Spleen (tissue), 11 donors: ENCODE data around the gene TMOD2. TPM values are rescaled to one million over a fixed set of nuclear protein-coding genes. Genes with fewer than 3 reads are reported as not detected.

Source experiments
- DNase-seq: peaks from one replicate; pipeline ENCODE4 v3.0.0-alpha.2; 2020
- H3K27ac ChIP-seq, 8 donors: fragments of 200-600 bp; sonication (generic) in 7 of 8; 1 replicate in 4 of 8; 2 replicates in 4 of 8; pipeline versions ENCODE4 v1.5.0 to v1.8.0; 2016 to 2021; ENCODE audit warnings: inconsistent platforms in 4 of 8, mild to moderate bottlenecking in 4 of 8, moderate library complexity in 1 of 8
- H3K27me3 ChIP-seq, 7 donors: fragments of 200-600 bp; sonication (generic) in 6 of 7; replicated peaks in 1 of 7; 1 replicate in 4 of 7; 2 replicates in 3 of 7; pipeline versions ENCODE4 v1.5.0 to v1.8.0; 2016 to 2021; ENCODE audit warnings: inconsistent platforms in 3 of 7, mild to moderate bottlenecking in 1 of 7
- H3K36me3 ChIP-seq, 6 donors: fragments of 200-600 bp; sonication (generic) in 5 of 6; 1 replicate in 4 of 6; 2 replicates in 2 of 6; pipeline versions ENCODE4 v1.5.0 to v1.8.0; 2016 to 2021; ENCODE audit warnings: inconsistent platforms in 2 of 6
- H3K4me1 ChIP-seq, 6 donors: fragments of 200-600 bp; sonication (generic) in 5 of 6; 1 replicate in 3 of 6; 2 replicates in 3 of 6; pipeline versions ENCODE4 v1.5.0 to v1.8.0; 2016 to 2021; ENCODE audit warnings: inconsistent platforms in 3 of 6
- H3K4me3 ChIP-seq, 8 donors: fragments of 200-600 bp; sonication (generic) in 7 of 8; 1 replicate in 4 of 8; 2 replicates in 4 of 8; pipeline versions ENCODE4 v1.5.0 to v1.8.0; 2016 to 2021; ENCODE audit warnings: inconsistent platforms in 4 of 8, mild to moderate bottlenecking in 4 of 8, moderate library complexity in 2 of 8
- H3K9me3 ChIP-seq, 8 donors: fragments of 200-600 bp; sonication (generic) in 7 of 8; 1 replicate in 4 of 8; 2 replicates in 4 of 8; pipeline versions ENCODE4 v1.5.0 to v1.8.0; 2016 to 2021; ENCODE audit warnings: inconsistent platforms in 4 of 8
- POLR2A ChIP-seq, 3 donors: fragments of 450-650 bp; IDR thresholded peaks; one replicate each; pipeline ENCODE4 v1.5.1; 2017; ENCODE audit warnings: antibody characterized with exemption in 3 of 3, mild to moderate bottlenecking in 1 of 3
- POLR2AphosphoS5 ChIP-seq, 3 donors: sonication (generic); formaldehyde crosslinking; IDR thresholded peaks; one replicate each; pipeline ENCODE4 v1.5.1; 2017; ENCODE audit warnings: antibody characterized with exemption in 3 of 3
- WGBS, 5 donors: extraction: QIAGEN DNeasy Blood & Tissue Kit in 3 of 5; methylation state at CpG; one replicate each; pipeline versions ENCODE4 v1.1.5 to v1.1.7; 2013 to 2018; 5-methylcytosine and 5-hydroxymethylcytosine counted together
- intact Hi-C: fragments of 100-400 bp; cut with DNase I; formaldehyde crosslinking; loops from one replicate; pipeline ENCODE4 v1.15.0; 2023; ENCODE audit warnings: low total_unique reads
- polyA plus RNA-seq, 3 donors: library from polyadenylated mRNA; stranded (reverse); fragments of 200-250 nt; gene quantifications; one replicate each; pipeline ENCODE4 v1.2.1, GENCODE V29; 2013
- total RNA-seq, 7 donors: library from RNA; depleted of rRNA in 3 of 7; stranded (reverse); fragments of >200 nt in 3 of 7; fragmentation: NEBNext Ultra II Directional in 4 of 7; extraction: Animal tissue kit (Norgen Biotek cat#: 25700) in 4 of 7; gene quantifications; one replicate each; pipeline versions ENCODE4 v1.1.0 to v1.2.1, GENCODE V29; 2016 to 2021
- TF ChIP-seq, protein P1 (sequence below), 11 experiments: fragments of 200-600 bp in 7 of 11; fragments of 450-650 bp in 4 of 11; sonication (generic) in 4 of 11; IDR thresholded peaks in 8 of 11; conservative IDR thresholded peaks in 3 of 11; 1 replicate in 7 of 11; 2 replicates in 4 of 11; pipeline versions ENCODE4 v1.4.0 to v1.8.0; 2016 to 2021; ENCODE audit warnings: antibody characterized with exemption in 11 of 11, inconsistent platforms in 4 of 11, mild to moderate bottlenecking in 1 of 11
- donor health status: healthy with polysubstance abuse.
- donor health status: DM: no; HTN: no; CAD: no; lungs with moderate emphysema.
- donor health status: DM: no; HTN: no; CAD: no.
- donor health status: Bipolar disorder and iron deficiency.
- donor health status: healthy.
- donor health status: DM: no; HTN: no; CAD: no.
- donor health status: DM: yes; HTN: yes; CAD: no.

Gene TMOD2
- total and polyA plus RNA-seq, 10 donors = 1.3 to 21.1 (median 14.2) TPM

DNA sequence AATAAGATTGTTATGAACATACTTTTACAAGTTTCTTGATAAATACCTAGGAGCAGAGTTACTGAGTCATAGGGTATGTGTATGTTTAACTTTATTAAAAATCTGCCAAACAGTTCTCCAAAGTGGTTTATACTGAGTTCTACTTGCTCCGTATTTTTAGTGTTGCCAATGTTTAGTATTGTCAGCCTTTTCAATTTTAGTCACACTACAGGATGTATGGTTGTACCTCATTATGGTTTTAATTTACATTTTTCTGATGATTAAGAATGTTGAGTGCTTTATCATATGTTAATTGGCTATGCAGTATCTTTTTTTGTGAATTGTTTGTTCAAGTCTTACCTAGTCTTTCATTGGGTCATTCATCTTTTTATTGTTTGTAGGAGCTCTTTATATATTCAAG, 82.4 kb downstream of the TMOD2 start:
- H3K4me1 ChIP-seq = peaks cover 46 to 92% (median 70%) of the 10 kb centered on the region in 6 donors
- no peak overlapping the region for H3K4me3 ChIP-seq
- DNase-seq = no peak
- intact Hi-C loops = no loop called here
- no peak overlapping the region for H3K27ac ChIP-seq
- TF ChIP-seq POLR2AphosphoS5 (IDR thresholded peaks at IDR 0.05) (no peak), POLR2A (IDR thresholded peaks at IDR 0.05) (no peak)
- TF ChIP-seq, protein P1, sequence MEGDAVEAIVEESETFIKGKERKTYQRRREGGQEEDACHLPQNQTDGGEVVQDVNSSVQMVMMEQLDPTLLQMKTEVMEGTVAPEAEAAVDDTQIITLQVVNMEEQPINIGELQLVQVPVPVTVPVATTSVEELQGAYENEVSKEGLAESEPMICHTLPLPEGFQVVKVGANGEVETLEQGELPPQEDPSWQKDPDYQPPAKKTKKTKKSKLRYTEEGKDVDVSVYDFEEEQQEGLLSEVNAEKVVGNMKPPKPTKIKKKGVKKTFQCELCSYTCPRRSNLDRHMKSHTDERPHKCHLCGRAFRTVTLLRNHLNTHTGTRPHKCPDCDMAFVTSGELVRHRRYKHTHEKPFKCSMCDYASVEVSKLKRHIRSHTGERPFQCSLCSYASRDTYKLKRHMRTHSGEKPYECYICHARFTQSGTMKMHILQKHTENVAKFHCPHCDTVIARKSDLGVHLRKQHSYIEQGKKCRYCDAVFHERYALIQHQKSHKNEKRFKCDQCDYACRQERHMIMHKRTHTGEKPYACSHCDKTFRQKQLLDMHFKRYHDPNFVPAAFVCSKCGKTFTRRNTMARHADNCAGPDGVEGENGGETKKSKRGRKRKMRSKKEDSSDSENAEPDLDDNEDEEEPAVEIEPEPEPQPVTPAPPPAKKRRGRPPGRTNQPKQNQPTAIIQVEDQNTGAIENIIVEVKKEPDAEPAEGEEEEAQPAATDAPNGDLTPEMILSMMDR (IDR thresholded peaks at IDR 0.05 in 8 of 11, conservative IDR thresholded peaks at IDR 0.05 in 3 of 11) = no peak
- no peaks in the 10 kb centered on the region for H3K9me3 ChIP-seq
- H3K27me3 ChIP-seq = no peaks in the 10 kb centered on the region
- WGBS, 5 donors = 68 to 81% (median 74%) methylated on average over 1 of the region's 1 CpG
- H3K36me3 ChIP-seq = no peaks in the 10 kb centered on the region

GRCh38 chr15:51837792-51838251, 86.4 kb downstream of the TMOD2 start:
- Histone ChIP-seq H3K27me3 (no peaks in the 10 kb centered on the region), H3K4me3 (no peak overlapping the region), H3K9me3 (no peaks in the 10 kb centered on the region), H3K27ac (peak overlapping the region in 7 of 8 donors; percentile 27 to 67 (median 47)), H3K4me1 (peaks cover 36 to 100% (median 79%) of the 10 kb centered on the region in 6 donors), H3K36me3 (no peaks in the 10 kb centered on the region)
- intact Hi-C loops = no loop called here
- 14 to 30% (median 20%) methylated on average over 4 of the region's 4 CpGs for WGBS, 5 donors
- DNase-seq = no peak
- TF ChIP-seq, protein P1 (IDR thresholded peaks at IDR 0.05 in 8 of 11, conservative IDR thresholded peaks at IDR 0.05 in 3 of 11) = no peak
- TF ChIP-seq POLR2AphosphoS5 (IDR thresholded peaks at IDR 0.05) = peak in 1 of 3 donors; percentile 39

DNA sequence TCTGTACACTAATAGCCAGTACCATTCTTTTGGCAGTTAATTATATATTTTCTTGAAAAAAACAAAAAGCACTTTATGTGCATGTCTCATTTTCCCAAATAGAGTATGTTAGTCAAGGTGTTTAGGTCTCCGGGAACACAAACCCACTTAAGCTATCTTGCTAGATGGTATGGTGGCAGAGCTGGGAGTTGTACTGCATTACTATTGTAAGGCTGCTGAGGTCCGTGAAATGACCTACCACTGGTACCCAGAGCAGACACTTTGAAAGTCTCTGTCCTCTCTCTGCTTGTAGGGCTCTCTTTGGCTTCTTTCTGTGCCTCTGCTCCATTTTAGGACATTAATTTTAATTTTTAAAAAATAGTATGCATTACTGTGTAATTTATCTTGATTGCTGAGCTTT, 86.9 kb downstream of the TMOD2 start:
- Histone ChIP-seq H3K27ac (peak overlapping the region in 7 of 8 donors; percentile 27 to 67 (median 39)), H3K4me1 (peaks cover 39 to 100% (median 79%) of the 10 kb centered on the region in 6 donors), H3K9me3 (no peaks in the 10 kb centered on the region), H3K27me3 (no peaks in the 10 kb centered on the region), H3K4me3 (no peak overlapping the region), H3K36me3 (no peaks in the 10 kb centered on the region)
- intact Hi-C loops = no loop called here
- no peak for DNase-seq
- TF ChIP-seq POLR2AphosphoS5 (IDR thresholded peaks at IDR 0.05) = no peak
- TF ChIP-seq, protein P1 (IDR thresholded peaks at IDR 0.05 in 8 of 11, conservative IDR thresholded peaks at IDR 0.05 in 3 of 11) = no peak
- TF ChIP-seq POLR2A (IDR thresholded peaks at IDR 0.05) = no peak
- WGBS, 5 donors = 85 to 96% (median 90%) methylated on average over 2 of the region's 2 CpGs

- TF ChIP-seq POLR2AphosphoS5 (IDR thresholded peaks at IDR 0.05) (no peak), POLR2A (IDR thresholded peaks at IDR 0.05) (no peak)
- TF ChIP-seq, protein P1 (IDR thresholded peaks at IDR 0.05 in 8 of 11, conservative IDR thresholded peaks at IDR 0.05 in 3 of 11) = no peak
- H3K4me1 ChIP-seq = peaks cover 42 to 100% (median 88%) of the 10 kb centered on the region in 6 donors
- 65 to 76% (median 68%) methylated on average over 4 of the region's 4 CpGs for WGBS, 5 donors
- no peaks in the 10 kb centered on the region for H3K36me3 ChIP-seq
- H3K27ac ChIP-seq = peak overlapping the region in 4 of 8 donors; percentile 47 to 81 (median 72)
- H3K27me3 ChIP-seq = no peaks in the 10 kb centered on the region
- no peaks in the 10 kb centered on the region for H3K9me3 ChIP-seq
- intact Hi-C loops = no loop called here
- DNase-seq = no peak
- no peak overlapping the region for H3K4me3 ChIP-seq
Measured at GRCh38 chr15:51840692-51841091, 89.3 kb downstream of the TMOD2 start.
